HG02610 (cell line): ENCODE data around the gene BOLL.
"Not testable (repeated sequence)": the region's sequence is repeated elsewhere in the genome, so short reads cannot be mapped to it uniquely, and the experiment has no call there.

ENCODE experiments used
- ATAC-seq: cut with Tn5 transposase; IDR thresholded peaks from one replicate; pipeline ENCODE4 v1.9.1; 2021; ENCODE audit warnings: mild to moderate bottlenecking, moderate library complexity; ENCODE audit not compliant: unreplicated experiment

Gene BOLL

DNA sequence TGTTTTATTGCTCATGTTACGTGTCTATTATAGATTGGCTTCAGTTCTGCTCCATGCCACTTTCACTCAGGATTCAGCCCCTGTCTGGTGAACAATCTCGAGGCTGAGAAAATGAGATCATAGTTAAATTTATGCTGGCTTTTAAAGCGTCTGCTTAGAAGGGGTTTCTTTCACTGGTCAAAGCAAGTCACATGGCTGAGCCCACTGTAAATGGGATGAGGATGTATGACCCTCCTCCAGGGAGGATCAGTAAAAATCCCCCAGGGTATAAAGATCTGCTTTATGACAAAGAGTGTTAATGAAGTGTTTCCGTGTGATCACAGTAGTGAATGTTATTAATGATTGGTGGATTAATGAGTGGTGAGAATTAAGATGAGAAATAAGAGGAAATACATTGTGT, 13.1 kb upstream of the BOLL start:
- ATAC-seq = no peak

GRCh38 chr2:197795277-197795676, 10.2 kb upstream of the BOLL start:
- ATAC-seq = no peak

DNA sequence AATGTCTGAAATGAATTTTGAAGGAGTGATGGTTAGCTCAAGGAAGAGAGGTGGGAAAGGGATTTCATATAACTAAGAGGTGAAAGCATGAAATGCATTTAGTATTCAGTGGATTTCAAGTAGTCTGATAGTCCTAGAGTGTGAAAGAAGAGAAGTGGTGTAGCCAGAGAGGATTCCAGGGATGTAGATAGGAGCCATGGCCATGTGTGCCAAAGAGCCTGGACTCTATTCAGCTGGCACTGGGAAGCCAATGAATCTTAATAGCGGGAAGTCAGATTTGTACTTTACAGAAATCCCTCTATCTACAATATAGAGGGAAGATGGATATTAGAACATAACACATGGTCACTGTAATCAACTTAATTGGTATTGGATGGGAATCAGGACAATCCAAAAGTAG, 8.3 kb upstream of the BOLL start:
- no peak for ATAC-seq

GRCh38 chr2:197786010-197786877, 1.1 kb upstream of the BOLL start:
- ATAC-seq = peak; percentile 72

- ATAC-seq = no peak
These were observed 3.0 kb downstream of the BOLL start for GRCh38 chr2:197782126-197782525.

GRCh38 chr2:197779261-197779660, 5.9 kb downstream of the BOLL start:
- no peak for ATAC-seq

DNA sequence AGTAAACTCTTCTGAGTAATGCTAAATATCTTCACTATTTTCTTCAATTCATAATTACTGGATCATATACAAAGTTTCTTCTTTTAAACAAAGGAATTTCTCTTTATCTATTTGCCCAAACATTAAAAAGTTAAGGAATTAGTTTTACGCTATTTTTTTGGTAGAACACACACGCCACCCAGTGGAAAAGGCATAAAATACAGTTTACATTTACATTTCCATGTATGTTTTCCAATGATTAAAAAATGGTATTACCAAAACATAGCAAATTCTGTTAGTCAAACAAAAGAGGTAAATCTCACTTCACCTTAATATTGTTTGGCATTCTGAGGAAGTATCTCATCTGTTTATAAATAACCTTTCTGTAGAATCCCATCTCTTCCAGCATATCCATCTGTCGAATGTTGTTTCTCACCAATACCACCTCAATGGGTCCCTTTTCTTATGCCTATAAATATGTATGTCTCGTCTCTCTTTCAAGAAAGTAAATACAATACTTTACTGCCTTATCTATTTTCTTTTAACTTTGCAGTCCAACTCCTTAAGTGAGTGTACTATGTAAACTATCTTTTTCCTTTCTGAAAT, 7.2 kb downstream of the BOLL start:
- no peak for ATAC-seq

- no peak for ATAC-seq
These were observed 24.8 kb downstream of the BOLL start for GRCh38 chr2:197760293-197760657.

DNA sequence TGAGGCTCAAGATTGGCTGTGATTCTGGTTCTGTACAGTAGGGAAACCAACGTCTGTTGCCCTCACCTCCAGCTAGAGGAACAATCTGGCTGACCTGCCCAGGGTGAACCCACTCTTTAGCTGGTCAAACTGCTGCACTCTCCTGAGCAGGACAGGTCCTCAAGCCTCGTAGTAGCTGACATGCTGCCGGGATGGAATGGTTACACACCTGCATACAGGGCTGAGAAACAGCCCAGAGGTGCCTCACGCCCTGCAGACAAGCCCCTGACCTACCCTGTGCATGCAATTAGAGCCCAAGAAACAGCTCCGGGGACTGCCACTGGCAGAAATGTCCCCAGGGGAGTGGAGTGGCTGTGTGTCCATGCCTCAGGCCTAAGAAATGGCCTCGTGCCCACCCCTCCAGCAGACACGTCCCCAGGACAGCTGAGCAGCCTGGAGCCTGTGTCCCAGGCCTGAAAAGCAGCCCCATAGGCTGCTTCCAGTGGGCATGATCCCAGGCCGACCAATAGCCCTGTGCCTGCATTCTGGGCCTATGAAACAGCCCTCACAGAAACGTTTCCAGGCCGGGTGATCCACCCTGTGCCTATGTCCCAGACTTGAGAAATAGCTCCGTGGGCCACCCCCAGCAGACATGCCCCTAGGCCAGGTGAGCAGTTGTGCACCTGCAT, 25.4 kb downstream of the BOLL start:
- ATAC-seq = no peak

- no peak for ATAC-seq
These were observed 26.1 kb downstream of the BOLL start for GRCh38 chr2:197759013-197759412.

GRCh38 chr2:197740200-197740599, 44.9 kb downstream of the BOLL start:
- no peak for ATAC-seq

- not testable (repeated sequence) for ATAC-seq
These were observed 56.3 kb downstream of the BOLL start for GRCh38 chr2:197728555-197729544.

GRCh38 chr2:197727011-197727410, 58.1 kb downstream of the BOLL start:
- ATAC-seq = no peak

DNA sequence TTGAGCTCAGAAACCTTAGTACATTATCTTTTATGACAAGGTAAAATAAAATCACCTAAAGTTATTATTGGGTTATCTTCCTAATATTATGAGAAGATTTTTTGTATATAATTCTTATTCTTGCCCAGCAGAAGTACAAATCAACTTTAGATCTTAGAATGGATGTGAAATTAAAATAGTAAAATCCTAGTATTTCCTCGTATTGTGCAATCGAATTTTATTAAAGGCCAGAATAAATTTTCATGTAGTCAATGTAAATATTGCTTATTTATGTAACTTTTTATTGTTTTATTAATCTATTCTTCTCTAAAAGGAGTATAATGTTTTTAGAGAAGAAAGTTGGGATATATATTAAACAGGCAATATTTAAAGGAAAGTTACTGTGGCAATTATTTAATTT, 67.3 kb downstream of the BOLL start:
- ATAC-seq = no peak

- ATAC-seq = no peak
These were observed 71.8 kb downstream of the BOLL start for GRCh38 chr2:197713271-197713670.

- ATAC-seq = no peak
These were observed 73.5 kb downstream of the BOLL start for GRCh38 chr2:197711578-197711977.

GRCh38 chr2:197710424-197711042, 74.6 kb downstream of the BOLL start:
- ATAC-seq = peak; percentile 89

DNA sequence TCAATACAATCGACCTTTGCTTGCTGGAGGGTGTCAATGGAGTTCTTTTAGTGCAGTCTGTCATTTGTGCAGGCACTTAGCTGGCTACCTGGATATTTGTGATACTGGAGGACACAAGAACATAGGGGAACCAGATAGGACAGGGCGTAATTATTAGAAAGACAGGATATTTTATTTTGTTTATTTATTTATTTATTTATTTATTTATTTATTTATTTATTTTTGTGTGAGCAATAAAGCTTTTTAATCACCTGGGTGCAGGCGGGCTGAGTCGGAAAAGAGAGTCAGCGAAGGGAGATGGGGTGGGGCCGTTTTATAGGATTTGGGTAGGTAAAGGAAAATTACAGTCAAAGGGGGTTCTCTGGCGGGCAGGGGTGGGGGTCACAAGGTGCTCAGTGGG, 76.0 kb downstream of the BOLL start:
- ATAC-seq = not testable (repeated sequence)

DNA sequence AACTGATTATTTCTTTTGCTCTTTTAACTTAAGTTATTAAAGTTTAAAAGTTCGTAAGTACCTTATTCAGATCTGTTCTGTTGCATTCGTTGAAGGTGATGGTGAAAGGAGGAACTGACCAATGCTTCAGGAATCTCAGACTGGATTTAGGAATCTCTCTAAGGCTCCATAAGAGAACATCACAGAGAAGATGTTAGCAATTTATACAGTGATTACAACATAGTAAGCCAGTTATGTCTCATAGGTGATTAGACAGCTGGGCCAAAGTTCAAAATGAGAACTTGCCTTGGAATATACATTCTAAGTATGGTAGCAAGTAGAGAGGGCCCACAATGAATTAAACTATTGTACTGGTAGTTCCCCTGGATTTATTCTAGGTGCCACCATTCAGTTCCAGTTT, 76.8 kb downstream of the BOLL start:
- no peak for ATAC-seq
